HT1080 (cell line): Measurements from ENCODE around the gene FRMD1. TPM values are rescaled to one million over a fixed set of nuclear protein-coding genes. Genes with fewer than 3 reads are reported as not detected.

ENCODE experiments used
- DNase-seq: peaks from one replicate; pipeline ENCODE4 v3.0.0-alpha.2; 2015; ENCODE audit warnings: low read depth
- total RNA-seq: library from RNA; depleted of rRNA; stranded (reverse); fragments of >200 nt; shearing (Covaris generic); gene quantifications from 2 replicates; pipeline ENCODE4 v1.2.3, GENCODE V29; 2014

FRMD1 gene
- total RNA-seq, 1 experiment from 2014 or later, result not detected

DNA sequence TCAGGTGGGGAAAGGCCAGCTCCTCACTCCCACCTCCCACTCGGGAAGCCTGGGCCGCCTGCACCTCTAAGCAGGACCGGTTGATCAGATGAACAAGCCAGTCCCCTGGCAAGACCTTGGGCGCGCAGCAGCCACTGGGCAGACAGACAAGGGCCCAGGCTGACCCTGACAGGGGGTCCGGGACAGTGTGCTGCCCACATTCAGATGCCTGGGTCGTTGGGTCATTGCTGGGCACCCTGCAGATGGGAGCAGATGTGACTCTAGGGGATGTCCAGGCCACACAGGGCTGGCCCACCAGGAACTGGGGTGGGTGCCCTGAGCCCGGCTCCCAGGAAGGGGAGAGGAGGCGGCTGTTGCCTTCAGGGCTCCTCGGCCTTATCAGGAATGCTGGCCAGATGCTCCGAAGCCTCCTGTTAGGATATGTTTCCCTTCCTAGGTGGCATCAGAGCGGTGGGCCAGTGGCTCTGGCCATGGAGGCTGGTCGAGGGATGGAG lies 17.3 kb upstream of the FRMD1 start:
- DNase-seq, result no peak

DNA sequence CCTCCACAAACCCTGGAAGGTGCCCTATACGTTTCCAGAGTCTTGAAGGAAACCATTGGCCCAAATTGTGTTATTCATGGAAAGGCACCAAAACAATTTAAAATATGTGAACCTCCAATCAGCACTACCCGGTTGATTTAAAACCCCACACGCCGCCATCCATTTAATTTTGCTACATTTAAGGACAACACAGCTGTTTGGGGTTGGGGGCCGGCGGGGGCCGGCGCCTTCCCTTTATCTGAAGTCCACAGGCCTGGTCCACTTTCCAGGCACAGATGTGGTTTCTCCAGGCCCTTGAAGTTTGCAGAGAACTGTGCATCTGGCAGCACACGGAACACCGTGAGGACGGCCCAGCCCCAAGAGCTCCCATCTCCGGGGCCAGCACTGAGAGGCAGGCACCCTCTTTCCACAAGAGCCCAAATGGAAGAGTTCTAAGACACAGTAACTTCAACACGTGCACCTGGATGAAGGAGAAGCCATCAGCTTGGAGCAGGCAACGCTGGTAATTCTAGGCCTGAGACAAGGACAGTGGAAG lies 16.8 kb upstream of the FRMD1 start:
- no peak for DNase-seq

- no peak for DNase-seq
These were observed 16.2 kb upstream of the FRMD1 start for GRCh38 chr6:168095171-168095691.

DNA sequence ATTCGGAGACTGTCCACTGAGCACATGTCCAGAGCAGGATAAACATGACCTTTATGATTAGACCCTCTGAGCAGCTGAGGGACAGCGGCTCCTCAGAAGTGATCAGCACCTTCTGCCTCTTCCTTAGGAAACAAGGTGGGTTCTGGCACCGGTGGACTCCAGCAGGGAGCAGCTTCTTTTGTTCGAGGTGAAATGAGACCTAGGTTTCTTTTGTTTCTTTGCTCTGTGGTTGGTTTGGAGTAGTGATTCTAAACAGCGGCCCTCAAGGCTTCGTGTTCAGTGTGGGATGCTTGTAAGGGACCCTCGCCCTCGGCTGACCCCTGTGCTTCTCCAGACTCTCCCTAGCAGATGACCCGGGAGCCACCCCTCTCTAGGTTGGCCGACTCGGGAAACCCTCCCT lies 14.6 kb upstream of the FRMD1 start:
- DNase-seq, result no peak

- no peak for DNase-seq
These were observed 14.1 kb upstream of the FRMD1 start for GRCh38 chr6:168093071-168093505.

DNA sequence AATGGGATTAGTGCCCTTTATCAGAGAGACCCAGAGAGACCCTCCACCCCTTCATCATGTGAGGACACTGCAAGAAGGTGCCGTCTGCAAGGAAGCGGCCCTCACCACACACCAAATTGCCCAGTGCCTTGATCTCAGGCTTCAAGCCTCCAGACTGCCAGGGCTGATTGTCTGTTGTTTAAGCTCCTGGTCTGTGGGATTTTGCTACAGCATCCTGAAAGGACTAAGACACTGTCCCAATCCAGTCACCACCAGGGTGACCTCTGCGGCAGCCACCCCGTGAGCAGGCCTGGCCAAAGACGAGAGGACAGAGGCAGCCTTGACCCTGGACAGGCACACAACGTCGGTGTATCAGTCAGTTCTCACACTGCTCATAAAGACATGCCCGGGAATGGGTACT lies 13.5 kb upstream of the FRMD1 start:
- DNase-seq, result no peak

DNA sequence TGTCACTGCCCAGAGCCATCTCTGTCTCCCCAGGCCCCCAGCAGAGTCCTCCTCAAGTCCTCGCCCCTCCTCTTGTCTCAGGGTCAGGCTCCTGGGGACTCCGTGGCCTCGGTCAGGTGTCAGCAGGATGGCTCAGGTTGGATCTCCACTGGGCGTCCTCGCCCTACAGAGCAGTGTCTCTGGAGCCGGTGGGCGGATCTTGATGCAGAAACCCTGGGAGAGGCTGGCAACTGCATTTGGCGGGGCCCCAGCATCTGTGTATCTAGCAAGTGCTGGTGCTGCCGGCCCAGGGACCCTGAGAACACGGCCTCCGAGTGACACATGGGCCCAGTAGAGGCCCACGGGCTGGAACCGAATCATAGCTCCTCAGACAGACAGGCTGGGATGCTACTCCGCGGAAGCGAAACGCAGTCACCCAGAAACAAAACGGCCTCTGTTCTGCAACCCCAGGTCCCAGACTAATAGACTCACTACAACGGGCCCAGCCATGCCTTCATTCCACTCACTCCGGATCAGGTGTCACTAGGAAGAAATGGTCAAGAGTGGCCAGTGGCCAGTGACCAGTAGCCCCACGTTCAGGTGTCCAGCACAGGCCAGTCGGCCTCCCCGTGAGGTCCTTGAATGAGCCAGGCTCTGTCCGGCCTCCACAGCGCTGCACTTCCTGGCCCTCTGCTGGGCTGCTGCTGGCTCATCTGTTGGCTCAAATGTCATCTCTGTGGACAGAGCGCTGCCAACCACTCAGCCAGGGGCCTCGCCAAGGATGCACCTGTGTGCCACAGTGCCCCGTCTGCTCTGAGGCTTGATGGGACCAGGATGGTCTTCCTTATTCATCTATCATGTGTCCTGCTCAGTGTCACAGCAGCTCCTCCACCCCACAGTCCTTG lies 12.6 kb upstream of the FRMD1 start:
- DNase-seq, result no peak

GRCh38 chr6:168090706-168091105 lies 11.7 kb upstream of the FRMD1 start:
- DNase-seq, result no peak

GRCh38 chr6:168090064-168090690 lies 11.2 kb upstream of the FRMD1 start:
- no peak for DNase-seq

DNA sequence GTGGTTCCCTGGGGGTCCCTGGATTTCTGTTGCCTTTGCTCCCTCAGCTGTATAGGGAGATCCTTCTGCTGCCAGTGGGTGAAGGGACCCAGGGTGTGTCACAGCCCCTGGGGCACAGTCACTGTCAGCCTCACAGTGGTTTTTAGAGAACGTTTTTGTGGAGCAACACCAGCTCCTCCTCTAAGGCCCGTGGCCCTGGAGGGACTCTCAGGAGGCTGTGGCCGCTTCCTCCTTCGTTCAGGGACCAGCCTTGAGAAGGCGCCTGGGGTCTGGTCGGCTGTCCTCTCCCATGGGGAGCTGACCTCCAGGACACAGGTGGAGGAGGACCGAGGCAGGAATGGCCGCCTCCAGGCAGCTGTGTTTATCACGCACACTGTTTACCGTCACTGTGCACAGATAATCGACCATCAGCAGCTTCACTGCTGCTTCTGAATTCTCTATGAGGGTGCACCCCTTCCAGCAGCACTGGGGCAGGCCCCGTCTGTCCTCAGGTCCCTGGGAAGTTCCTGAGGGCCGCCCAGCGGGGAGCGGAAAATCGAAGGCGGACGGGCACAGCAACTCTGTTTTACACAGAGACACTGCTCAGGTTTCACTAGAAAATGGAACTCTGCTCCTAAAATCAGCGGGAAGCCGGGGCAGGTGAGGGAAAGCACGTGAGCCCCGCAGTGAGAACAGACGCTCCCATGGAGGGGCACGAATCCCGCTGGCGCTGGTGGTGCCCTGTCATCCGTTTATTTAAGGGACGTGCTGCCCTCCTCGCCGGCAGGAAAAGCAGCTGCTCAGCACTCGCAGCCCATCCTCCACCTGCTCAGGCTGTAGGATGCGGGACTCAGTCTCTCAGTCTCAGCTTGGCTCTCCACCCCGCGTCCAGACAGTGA lies 10.4 kb upstream of the FRMD1 start:
- DNase-seq, result no peak

- no peak for DNase-seq
These were observed 9.4 kb upstream of the FRMD1 start for GRCh38 chr6:168088161-168089053.

GRCh38 chr6:168087436-168088160 lies 8.6 kb upstream of the FRMD1 start:
- DNase-seq, result no peak

DNA sequence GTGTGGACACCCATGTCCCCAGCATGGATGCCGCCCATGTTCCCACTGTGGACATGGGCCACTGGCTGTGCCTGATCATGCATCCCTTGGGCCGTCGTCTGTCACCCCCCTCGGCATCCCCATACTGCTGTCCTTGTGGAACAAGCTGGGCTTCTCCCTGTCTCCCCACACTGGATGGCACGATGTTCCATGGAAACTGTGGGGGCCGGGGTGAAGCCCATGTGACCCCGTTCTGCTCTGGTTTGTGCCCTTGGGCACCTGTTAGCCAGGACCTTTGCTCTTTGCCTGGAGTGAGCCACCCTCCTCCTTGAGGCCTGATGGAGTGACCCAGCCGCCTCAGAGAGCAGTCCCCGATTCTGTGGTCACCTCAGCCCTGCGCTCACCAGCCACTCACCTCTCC lies 7.6 kb upstream of the FRMD1 start:
- DNase-seq, result no peak

DNA sequence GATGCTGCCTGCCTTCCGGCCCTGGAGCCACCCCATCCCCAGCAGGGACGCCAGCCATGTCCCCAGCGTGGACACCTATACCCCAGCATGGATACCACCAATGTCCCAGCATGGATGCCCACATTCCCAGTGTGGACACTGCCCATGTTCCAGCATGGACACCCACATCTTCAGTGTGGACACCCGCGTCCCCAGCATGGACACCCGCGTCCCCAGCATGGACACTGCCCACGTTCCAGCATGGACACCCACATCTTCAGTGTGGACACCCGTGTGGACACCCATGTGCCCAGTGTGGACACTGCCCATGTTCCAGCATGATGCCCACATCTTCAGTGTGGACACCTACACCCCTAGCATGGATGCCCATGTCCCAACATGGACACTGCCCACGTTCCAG lies 7.1 kb upstream of the FRMD1 start:
- DNase-seq, result no peak

GRCh38 chr6:168084465-168085160 lies 5.6 kb upstream of the FRMD1 start:
- no peak for DNase-seq

GRCh38 chr6:168083514-168083885 lies 4.5 kb upstream of the FRMD1 start:
- DNase-seq, result no peak

DNA sequence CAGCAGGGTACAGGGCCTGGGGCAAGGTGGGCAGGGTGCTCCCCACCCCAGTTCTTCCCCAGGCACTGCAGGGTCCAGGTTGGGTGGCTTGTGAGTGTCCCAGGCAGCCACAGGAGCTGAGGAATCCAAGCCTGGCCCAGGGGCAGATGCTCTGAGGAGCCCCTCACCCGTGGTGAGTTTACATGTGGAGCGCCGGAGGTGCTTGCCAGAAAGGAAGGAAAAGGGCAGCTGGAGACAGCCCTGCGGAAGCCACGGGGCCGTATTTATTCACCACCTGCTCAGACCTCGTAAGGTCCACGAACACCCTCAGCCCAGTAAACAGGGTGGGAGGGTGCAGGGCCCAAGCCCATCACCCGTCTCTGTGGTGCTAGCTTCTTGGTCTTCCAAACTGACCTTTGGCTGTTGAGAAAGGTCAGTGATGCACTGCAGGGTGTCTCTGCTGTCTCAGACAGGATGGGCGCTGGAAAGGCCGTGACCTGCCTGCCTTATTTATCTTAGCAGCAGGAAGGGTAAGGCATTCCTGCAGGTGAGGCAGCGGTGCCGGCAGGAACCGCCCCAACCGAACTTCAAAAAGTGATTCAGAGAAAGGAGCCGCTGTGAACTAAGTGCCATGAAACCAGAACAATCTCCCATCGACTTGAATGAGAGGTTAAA lies 4.0 kb upstream of the FRMD1 start:
- DNase-seq, result no peak

DNA sequence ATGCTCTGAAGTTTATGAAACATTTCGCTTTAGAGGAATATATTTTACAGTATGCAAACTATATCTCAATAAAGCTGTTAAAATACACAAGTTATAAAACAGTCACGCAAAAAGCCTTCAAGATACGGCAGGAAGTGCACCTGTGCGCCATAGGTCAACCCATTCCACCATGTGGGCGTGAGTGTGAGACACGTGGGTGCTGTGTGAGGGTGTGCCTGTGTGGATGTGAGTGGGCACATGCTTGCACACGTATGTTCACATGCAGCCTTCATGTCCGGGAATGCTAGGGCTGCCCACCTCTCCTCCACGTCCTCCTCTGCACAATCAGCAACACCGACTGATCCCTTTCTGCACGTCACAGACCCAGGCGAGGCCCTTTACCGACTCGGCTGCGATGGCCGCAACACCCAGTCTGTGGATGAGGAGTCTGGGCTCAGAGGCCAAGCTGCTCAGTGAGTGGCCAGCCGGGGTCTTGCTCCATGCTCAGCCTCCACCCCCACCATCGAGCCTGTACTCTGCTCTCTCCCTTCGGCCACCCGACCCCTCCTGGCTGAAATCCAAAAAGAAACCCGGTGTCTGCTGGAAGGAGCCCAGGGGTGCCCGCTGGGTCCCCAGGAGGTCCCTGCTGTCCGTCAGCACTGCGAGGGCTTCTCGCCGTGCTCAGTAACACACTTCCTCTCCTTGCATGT lies 3.0 kb upstream of the FRMD1 start:
- DNase-seq, result no peak
